ENCODE measurements around the gene GPSM3. TPM values are rescaled to one million over a fixed set of nuclear protein-coding genes. Genes with fewer than 3 reads are reported as not detected.

The GPSM3 gene, protein sequence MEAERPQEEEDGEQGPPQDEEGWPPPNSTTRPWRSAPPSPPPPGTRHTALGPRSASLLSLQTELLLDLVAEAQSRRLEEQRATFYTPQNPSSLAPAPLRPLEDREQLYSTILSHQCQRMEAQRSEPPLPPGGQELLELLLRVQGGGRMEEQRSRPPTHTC
- 0.64 and 0.79 TPM in 2 replicates for total RNA-seq

GRCh38 chr6:32192608-32193039 is at the start of gene GPSM3:
GPSM3 (minus strand) TSS chr6:32192643; CDS start chr6:32192513, 130 bp downstream.
- Histone ChIP-seq H3K27me3 (ENCODE audit: control insufficient read depth, insufficient read depth, low read length) (no peaks in the 10 kb centered on the region), H3K36me3 (ENCODE audit: control insufficient read depth, insufficient read depth, low read length) (peaks cover 2% of the 10 kb centered on the region), H3K4me3 (ENCODE audit: low read depth, low read length) (no peak within 1 kb of the TSS)
- no peak for TF ChIP-seq CTCF (IDR thresholded peaks at IDR 0.05; ENCODE audit: insufficient read depth, low read length, severe bottlenecking)
- no peak for FAIRE-seq
- peak; percentile 47 for DNase-seq (ENCODE audit: low read depth)

- Histone ChIP-seq H3K4me3 (ENCODE audit: low read depth, low read length) (no peak overlapping the region), H3K36me3 (ENCODE audit: control insufficient read depth, insufficient read depth, low read length) (no peaks in the 10 kb centered on the region), H3K27me3 (ENCODE audit: control insufficient read depth, insufficient read depth, low read length) (peaks cover 1% of the 10 kb centered on the region)
- DNase-seq (ENCODE audit: low read depth) (no peak), FAIRE-seq (no peak)
- no peak for TF ChIP-seq CTCF (IDR thresholded peaks at IDR 0.05; ENCODE audit: insufficient read depth, low read length, severe bottlenecking)
Observed at GRCh38 chr6:32240686-32241085, 48.2 kb upstream of the GPSM3 start.

GRCh38 chr6:32239462-32239861 is 47.0 kb upstream of the GPSM3 start:
- Histone ChIP-seq H3K36me3 (ENCODE audit: control insufficient read depth, insufficient read depth, low read length) (no peaks in the 10 kb centered on the region), H3K4me3 (ENCODE audit: low read depth, low read length) (no peak overlapping the region), H3K27me3 (ENCODE audit: control insufficient read depth, insufficient read depth, low read length) (peaks cover 1% of the 10 kb centered on the region)
- no peak for TF ChIP-seq CTCF (IDR thresholded peaks at IDR 0.05; ENCODE audit: insufficient read depth, low read length, severe bottlenecking)
- FAIRE-seq (no peak), DNase-seq (ENCODE audit: low read depth) (no peak)

DNA sequence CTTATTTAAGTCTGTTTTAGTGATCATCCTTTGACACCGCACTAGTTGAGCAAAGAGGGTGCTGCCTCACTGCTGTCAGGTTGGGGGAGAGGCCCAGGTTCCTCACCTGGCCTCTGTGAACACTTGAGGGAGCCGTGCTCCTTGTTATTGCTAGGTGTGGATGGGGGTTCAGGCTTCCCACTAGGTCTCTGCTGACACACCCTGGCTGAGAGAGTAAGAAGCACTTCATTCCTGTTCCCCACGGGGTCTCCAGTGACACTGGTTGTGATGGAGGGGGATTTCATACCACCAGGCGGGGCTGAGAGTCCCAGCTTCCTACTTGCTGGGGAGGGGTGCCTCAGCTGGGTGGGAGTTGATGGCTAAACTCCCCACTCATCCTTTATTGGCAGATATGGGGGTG is 42.5 kb upstream of the GPSM3 start:
- DNase-seq (ENCODE audit: low read depth), result no peak
- Histone ChIP-seq H3K27me3 (ENCODE audit: control insufficient read depth, insufficient read depth, low read length) (no peaks in the 10 kb centered on the region), H3K4me3 (ENCODE audit: low read depth, low read length) (no peak overlapping the region), H3K36me3 (ENCODE audit: control insufficient read depth, insufficient read depth, low read length) (no peaks in the 10 kb centered on the region)
- TF ChIP-seq CTCF (IDR thresholded peaks at IDR 0.05; ENCODE audit: insufficient read depth, low read length, severe bottlenecking), result no peak
- no peak for FAIRE-seq

DNA sequence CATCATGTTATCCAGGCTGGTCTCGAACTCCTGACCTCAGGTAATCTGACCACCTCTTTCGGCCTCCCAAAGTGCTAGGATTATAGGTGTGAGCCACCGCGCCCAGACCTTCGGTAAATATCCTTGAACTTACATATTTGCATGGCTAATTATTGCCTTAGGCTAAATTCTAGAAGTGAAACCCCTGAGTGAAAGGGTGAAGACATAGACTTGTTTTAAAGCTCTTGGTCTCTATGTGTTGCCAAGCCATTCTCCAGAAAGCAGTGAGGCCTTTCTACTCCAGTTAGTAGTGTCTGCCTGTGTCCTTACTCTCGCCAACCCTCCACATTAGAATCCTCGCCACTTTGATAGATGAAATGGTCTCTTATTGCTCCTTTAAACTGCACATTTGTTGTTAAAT is 34.0 kb upstream of the GPSM3 start:
- H3K27me3 ChIP-seq (ENCODE audit: control insufficient read depth, insufficient read depth, low read length), result no peaks in the 10 kb centered on the region

More for the DNA sequence above, 34.0 kb upstream of the GPSM3 start:
- no peak for FAIRE-seq
- Histone ChIP-seq H3K4me3 (ENCODE audit: low read depth, low read length) (no peak overlapping the region), H3K36me3 (ENCODE audit: control insufficient read depth, insufficient read depth, low read length) (no peaks in the 10 kb centered on the region)
- no peak for DNase-seq (ENCODE audit: low read depth)
- TF ChIP-seq CTCF (IDR thresholded peaks at IDR 0.05; ENCODE audit: insufficient read depth, low read length, severe bottlenecking), result no peak
